H9 (cell line): ENCODE measurements around the gene BICDL1. TPM values are rescaled to one million over a fixed set of nuclear protein-coding genes. Genes with fewer than 3 reads are reported as not detected.
A peak's percentile ranks its signal among the peaks of the same experiment; 100 is the strongest.

ENCODE experiments used
- DNase-seq: peaks from one replicate; pipeline ENCODE4 v3.0.0-alpha.2; 2017
- H2AFZ ChIP-seq: one replicate; pipeline ENCODE4 v1.6.1; 2013; ENCODE audit warnings: mild to moderate bottlenecking, low read length, control low read depth, moderate library complexity
- H2AK5ac ChIP-seq: 2 replicates; pipeline ENCODE4 v1.6.1; 2013; ENCODE audit warnings: low read length, control low read depth, mixed read lengths; ENCODE audit not compliant: insufficient read length
- H2BK120ac ChIP-seq: one replicate; pipeline ENCODE4 v1.6.1; 2013; ENCODE audit warnings: low read depth, mild to moderate bottlenecking, low read length, control low read depth, inconsistent platforms; ENCODE audit not compliant: poor library complexity, severe bottlenecking
- H2BK12ac ChIP-seq: 2 replicates; pipeline ENCODE4 v1.6.1; 2013; ENCODE audit warnings: low read length, control low read depth, mixed read lengths, low read depth; ENCODE audit not compliant: insufficient read length
- H2BK15ac ChIP-seq: 2 replicates; pipeline ENCODE4 v1.6.1; 2013; ENCODE audit warnings: low read depth, low read length, control low read depth
- H2BK20ac ChIP-seq: one replicate; pipeline ENCODE4 v1.6.1; 2013; ENCODE audit warnings: low read depth, mild to moderate bottlenecking, low read length, control low read depth, inconsistent platforms; ENCODE audit not compliant: poor library complexity, severe bottlenecking
- H2BK5ac ChIP-seq: 2 replicates; pipeline ENCODE4 v1.6.1; 2013; ENCODE audit warnings: low read length, control low read depth, mixed read lengths; ENCODE audit not compliant: insufficient read length
- H3K14ac ChIP-seq: 2 replicates; pipeline ENCODE4 v1.6.1; 2013; ENCODE audit warnings: low read length, control low read depth; ENCODE audit not compliant: insufficient read depth
- H3K18ac ChIP-seq: 2 replicates; pipeline ENCODE4 v1.6.1; 2013; ENCODE audit warnings: low read depth, mild to moderate bottlenecking, mixed read lengths, low read length, control low read depth; ENCODE audit not compliant: insufficient read length
- H3K23ac ChIP-seq: 2 replicates; pipeline ENCODE4 v1.6.1; 2013; ENCODE audit warnings: low read length, control low read depth, mixed read lengths, low read depth; ENCODE audit not compliant: insufficient read length
- H3K23me2 ChIP-seq: 2 replicates; pipeline ENCODE4 v1.6.1; 2013; ENCODE audit warnings: low read depth, mild to moderate bottlenecking, mixed read lengths, low read length, control low read depth; ENCODE audit not compliant: insufficient read length, poor library complexity, severe bottlenecking
- H3K27ac ChIP-seq: 2 replicates; pipeline ENCODE4 v1.5.1; 2013; ENCODE audit warnings: low read length, control low read depth, mixed read lengths, low read depth; ENCODE audit not compliant: insufficient read length
- H3K27me3 ChIP-seq: 2 replicates; pipeline ENCODE4 v1.6.1; 2013; ENCODE audit warnings: low read length, control low read depth, inconsistent platforms; ENCODE audit not compliant: insufficient read depth
- H3K4ac ChIP-seq: 2 replicates; pipeline ENCODE4 v1.6.1; 2013; ENCODE audit warnings: low read depth, mild to moderate bottlenecking, control low read depth, inconsistent platforms, low read length, moderate library complexity
- H3K4me1 ChIP-seq: 2 replicates; pipeline ENCODE4 v1.6.1; 2013; ENCODE audit warnings: low read length, control low read depth, inconsistent platforms; ENCODE audit not compliant: insufficient read depth
- H3K4me2 ChIP-seq: 2 replicates; pipeline ENCODE4 v1.6.1; 2013; ENCODE audit warnings: low read length, control low read depth, mixed read lengths; ENCODE audit not compliant: insufficient read length, insufficient read depth
- H3K56ac ChIP-seq: 2 replicates; pipeline ENCODE4 v1.6.1; 2013; ENCODE audit warnings: low read depth, mild to moderate bottlenecking, mixed read lengths, low read length, control low read depth; ENCODE audit not compliant: insufficient read length
- H3K79me1 ChIP-seq: 2 replicates; pipeline ENCODE4 v1.6.1; 2013; ENCODE audit warnings: low read depth, mild to moderate bottlenecking, moderate library complexity, low read length, control low read depth, inconsistent platforms; ENCODE audit not compliant: insufficient read depth, poor library complexity, severe bottlenecking
- H3K79me2 ChIP-seq: 2 replicates; pipeline ENCODE4 v1.6.1; 2013; ENCODE audit warnings: low read length, control low read depth, inconsistent platforms; ENCODE audit not compliant: insufficient read depth
- H3K9ac ChIP-seq: 2 replicates; pipeline ENCODE4 v1.6.1; 2013; ENCODE audit warnings: low read length, control low read depth, mixed read lengths; ENCODE audit not compliant: insufficient read length; ENCODE audit errors: extremely low read depth
- H3K9me3 ChIP-seq: one replicate; pipeline ENCODE4 v1.6.1; 2013; ENCODE audit warnings: low read depth, low read length, inconsistent platforms; ENCODE audit not compliant: control insufficient read depth
- H3T11ph ChIP-seq: one replicate; pipeline ENCODE4 v1.6.1; 2013; ENCODE audit warnings: mild to moderate bottlenecking, low read length, control low read depth, inconsistent platforms
- H4K20me1 ChIP-seq: one replicate; pipeline ENCODE4 v1.6.1; 2013; ENCODE audit not compliant: control insufficient read depth, insufficient read length, insufficient read depth
- H4K5ac ChIP-seq: 2 replicates; pipeline ENCODE4 v1.6.1; 2013; ENCODE audit warnings: low read depth, mild to moderate bottlenecking, mixed read lengths, low read length, control low read depth; ENCODE audit not compliant: insufficient read length
- H4K8ac ChIP-seq: replicated peaks from 2 replicates; pipeline ENCODE4 v1.6.1; 2013; ENCODE audit warnings: low read length, control low read depth, mixed read lengths, low read depth; ENCODE audit not compliant: insufficient read length
- H4K91ac ChIP-seq: 2 replicates; pipeline ENCODE4 v1.6.1; 2013; ENCODE audit warnings: low read depth, mild to moderate bottlenecking, moderate library complexity, mixed read lengths, low read length, control low read depth; ENCODE audit not compliant: insufficient read length
- H3K27ac Mint-ChIP-seq, 3 experiments: 2 replicates in 2 of 3; 3 replicates in 1 of 3; pipeline ENCODE4 v1.8.0; 2020 to 2021; ENCODE audit warnings: mixed read lengths in 3 of 3, mild to moderate bottlenecking in 1 of 3, moderate library complexity in 1 of 3
- H3K27me3 Mint-ChIP-seq: 2 replicates; pipeline ENCODE4 v1.8.0; 2021; ENCODE audit warnings: low read depth, mild to moderate bottlenecking, moderate library complexity, mixed read lengths
- H3K36me3 Mint-ChIP-seq, 3 experiments: 2 replicates in 2 of 3; 3 replicates in 1 of 3; pipeline ENCODE4 v1.8.0; 2020 to 2021; ENCODE audit warnings: low read depth in 3 of 3, mixed read lengths in 3 of 3; ENCODE audit not compliant: insufficient read depth in 1 of 3
- H3K4me1 Mint-ChIP-seq, 2 experiments: 2 replicates each; pipeline ENCODE4 v1.8.0; 2020; ENCODE audit warnings: mixed read lengths in 2 of 2
- H3K4me3 Mint-ChIP-seq, 2 experiments: 2 replicates in 1 of 2; 3 replicates in 1 of 2; pipeline ENCODE4 v1.8.0; 2020 to 2021; ENCODE audit warnings: mild to moderate bottlenecking in 2 of 2, mixed read lengths in 2 of 2, moderate library complexity in 1 of 2
- H3K9me3 Mint-ChIP-seq, 2 experiments: 2 replicates in 1 of 2; 3 replicates in 1 of 2; pipeline ENCODE4 v1.8.0; 2020; ENCODE audit warnings: mild to moderate bottlenecking in 2 of 2, mixed read lengths in 2 of 2, moderate library complexity in 1 of 2
- CTCF ChIP-seq: fragments of 200-600 bp; sonication (generic); conservative IDR thresholded peaks from 3 replicates; pipeline ENCODE4 v1.8.0; 2021; ENCODE audit warnings: antibody characterized with exemption, mild to moderate bottlenecking
- WGBS: extraction: QIAGEN DNeasy Blood & Tissue Kit; methylation state at CpG from one replicate; pipeline ENCODE4 v1.1.7; 2013; ENCODE audit warnings: missing lambda C conversion rate, low lambda C conversion rate, mixed read lengths; ENCODE audit not compliant: insufficient read length; ENCODE audit errors: extremely low coverage; 5-methylcytosine and 5-hydroxymethylcytosine counted together
- total RNA-seq: library from RNA; stranded (reverse); gene quantifications from 2 replicates; pipeline ENCODE4 v1.2.1, GENCODE V29; 2021

Gene BICDL1
- total RNA-seq, 1 experiment from 2014 or later, result 13.8 TPM

- H3K56ac ChIP-seq, result no peak overlapping the region
- no peaks in the 10 kb centered on the region for H3K79me2 ChIP-seq
- H4K5ac ChIP-seq, result no peak overlapping the region
- no peaks in the 10 kb centered on the region for H4K20me1 ChIP-seq
- no peak overlapping the region for H2BK15ac ChIP-seq
- no CpG with 5 or more reads among the region's 49 CpGs for WGBS
- H3K4me2 ChIP-seq, result peak overlapping the region; percentile 34
- no peak overlapping the region for H2AFZ ChIP-seq
- no peaks in the 10 kb centered on the region for H3K27me3 ChIP-seq
- H3T11ph ChIP-seq, result no peak overlapping the region
- H3K9me3 ChIP-seq, result no peaks in the 10 kb centered on the region
- no peak overlapping the region for H3K14ac ChIP-seq
- Mint-ChIP-seq H3K4me1 (peaks cover 19 to 23% of the 10 kb centered on the region in 2 experiments), H3K9me3 (no peaks in the 10 kb centered on the region), H3K27me3 (peaks cover 33% of the 10 kb centered on the region), H3K4me3 (peak overlapping the region; percentile 76 to 80), H3K27ac (no peak overlapping the region; a peak in 1 of 7 replicates), H3K36me3 (peaks cover 0 to 14% (median 10%) of the 10 kb centered on the region in 3 experiments; a peak in 4 of 7 replicates)
- H4K8ac ChIP-seq, result no peak overlapping the region
- H2AK5ac ChIP-seq, result no peak overlapping the region
- no peak overlapping the region for H2BK20ac ChIP-seq
- no peak overlapping the region for H3K18ac ChIP-seq
- no peak for DNase-seq
- no peak overlapping the region for H3K27ac ChIP-seq
- no peak overlapping the region for H2BK120ac ChIP-seq
- no peaks in the 10 kb centered on the region for H3K79me1 ChIP-seq
- H3K9ac ChIP-seq, result peak overlapping the region; percentile 4
- H3K23ac ChIP-seq, result no peak overlapping the region
- TF ChIP-seq CTCF, result no peak
- no peak overlapping the region for H2BK12ac ChIP-seq
- H3K23me2 ChIP-seq, result peaks cover 7% of the 10 kb centered on the region
- no peak overlapping the region for H2BK5ac ChIP-seq
- H3K4ac ChIP-seq, result no peak overlapping the region
- H3K4me1 ChIP-seq, result peaks cover 3% of the 10 kb centered on the region; the same call in 1 of the 2 replicates
- H4K91ac ChIP-seq, result no peak overlapping the region
Measured at GRCh38 chr12:119989361-119989730, 310 bp downstream of the BICDL1 start.
